ENCODE measurements around the gene GMDS. TPM values are rescaled to one million over a fixed set of nuclear protein-coding genes. Genes with fewer than 3 reads are reported as not detected.

Gene GMDS
- total and polyA plus RNA-seq, 7 donors = 2.8 to 6.6 (median 4.7) TPM

GRCh38 chr6:1636971-1637871 lies 608.2 kb downstream of the GMDS start:
- no peak overlapping the region for H3K27ac ChIP-seq
- no peaks in the 10 kb centered on the region for H3K27me3 ChIP-seq (ENCODE audit: insufficient read depth in 3 of 3, low read length in 2 of 3)
- no peaks in the 10 kb centered on the region for H3K4me1 ChIP-seq
- DNase-seq (no peak), ATAC-seq (peak in 3 of 4 donors; percentile 48 to 80 (median 51))
- 75 to 78% (median 78%) methylated on average over 20 of the region's 20 CpGs for WGBS, 3 donors
- TF ChIP-seq CTCF (IDR thresholded peaks at IDR 0.05) = no peak
- intact Hi-C loops (cut with DNase I) = no loop called here
- H3K9me3 ChIP-seq = no peaks in the 10 kb centered on the region
- no peak overlapping the region for H3K4me3 ChIP-seq
- H3K36me3 ChIP-seq (ENCODE audit: insufficient read depth in 1 of 2, low read depth in 1 of 2) = no peaks in the 10 kb centered on the region

GRCh38 chr6:1636272-1636825 lies 609.1 kb downstream of the GMDS start:
- ATAC-seq = no peak

GRCh38 chr6:1635305-1636010 lies 609.9 kb downstream of the GMDS start:
- Histone ChIP-seq H3K36me3 (ENCODE audit: insufficient read depth in 1 of 2, low read depth in 1 of 2) (no peaks in the 10 kb centered on the region), H3K9me3 (no peaks in the 10 kb centered on the region), H3K4me3 (no peak overlapping the region), H3K27ac (no peak overlapping the region), H3K27me3 (ENCODE audit: insufficient read depth in 3 of 3, low read length in 2 of 3) (no peaks in the 10 kb centered on the region), H3K4me1 (no peaks in the 10 kb centered on the region)
- WGBS, 3 donors = 62 to 69% (median 67%) methylated on average over 23 of the region's 23 CpGs
- TF ChIP-seq CTCF (IDR thresholded peaks at IDR 0.05) = no peak
- intact Hi-C loops (cut with DNase I) = no loop called here
- no peak for ATAC-seq
- no peak for DNase-seq

More at GRCh38 chr6:1636272-1636825, 609.1 kb downstream of the GMDS start:
- no peak for TF ChIP-seq CTCF (IDR thresholded peaks at IDR 0.05)
- H3K4me1 ChIP-seq = no peaks in the 10 kb centered on the region
- H3K27ac ChIP-seq = no peak overlapping the region
- no peak overlapping the region for H3K4me3 ChIP-seq
- no peaks in the 10 kb centered on the region for H3K27me3 ChIP-seq (ENCODE audit: insufficient read depth in 3 of 3, low read length in 2 of 3)
- H3K9me3 ChIP-seq = no peaks in the 10 kb centered on the region
- intact Hi-C loops (cut with DNase I) = no loop called here
- no peaks in the 10 kb centered on the region for H3K36me3 ChIP-seq (ENCODE audit: insufficient read depth in 1 of 2, low read depth in 1 of 2)
- no peak for DNase-seq
- 94 to 96% (median 95%) methylated on average over 9 of the region's 9 CpGs for WGBS, 3 donors

GRCh38 chr6:1634081-1634480 lies 611.3 kb downstream of the GMDS start:
- no peak overlapping the region for H3K4me3 ChIP-seq
- TF ChIP-seq CTCF (IDR thresholded peaks at IDR 0.05) = no peak
- peaks cover 0 to 6% (median 3%) of the 10 kb centered on the region in 3 donors for H3K27me3 ChIP-seq (ENCODE audit: insufficient read depth in 3 of 3, low read length in 2 of 3)
- DNase-seq = no peak
- no peak overlapping the region for H3K27ac ChIP-seq
- no peak for ATAC-seq
- H3K9me3 ChIP-seq = no peaks in the 10 kb centered on the region
- WGBS, 3 donors = 85 to 94% (median 92%) methylated on average over 4 of the region's 4 CpGs
- intact Hi-C loops (cut with DNase I) = no loop called here
- H3K36me3 ChIP-seq (ENCODE audit: insufficient read depth in 1 of 2, low read depth in 1 of 2) = no peaks in the 10 kb centered on the region
- no peaks in the 10 kb centered on the region for H3K4me1 ChIP-seq

All from psoas muscle (tissue), 8 donors.